Panc1 (cell line): ENCODE data around the gene ATXN7L2. TPM values are rescaled to one million over a fixed set of nuclear protein-coding genes. Genes with fewer than 3 reads are reported as not detected.

Experiments used
- ATAC-seq: fragments of 200-7000 bp; cut with Tn5 transposase; 2 replicates; pipeline ENCODE4 v1.9.1; 2020; ENCODE audit warnings: mild to moderate bottlenecking, moderate library complexity
- BruUV-seq: library from RNA; stranded (reverse); fragments of 400-500 nt; replicated peaks from 2 replicates; lab custom pipeline; 2021; lab: Mats Ljungman, UMichigan
- CTCF ChIA-PET: fragments of 300-600 bp; sonication (Branson Sonifier 250); formaldehyde crosslinking; loops from one replicate; lab custom pipeline; 2022; ENCODE audit warnings: antibody characterized with exemption; lab: Charles Lee
- POLR2A ChIA-PET: fragments of 300-600 bp; sonication (Branson Sonifier 250); formaldehyde crosslinking; loops from one replicate; lab custom pipeline; 2022; ENCODE audit warnings: antibody characterized with exemption; lab: Charles Lee
- DNase-seq: peaks from one replicate; pipeline ENCODE4 v3.0.0-alpha.2; 2010; ENCODE audit warnings: low read depth, low spot score
- H3K27ac ChIP-seq: 2 replicates; pipeline ENCODE4 v1.5.1; 2011; ENCODE audit warnings: mild to moderate bottlenecking, low read length, inconsistent platforms
- H3K27me3 ChIP-seq: fragments of 200-500 bp; sonication (Bioruptor generic); 2 replicates; pipeline ENCODE4 v1.6.0; 2014; ENCODE audit warnings: low read length, inconsistent platforms; ENCODE audit not compliant: control insufficient read depth, insufficient read depth
- H3K36me3 ChIP-seq: fragments of 200-500 bp; sonication (Bioruptor generic); 2 replicates; pipeline ENCODE4 v1.5.1; 2014; ENCODE audit warnings: inconsistent platforms, mild to moderate bottlenecking, low read length, moderate library complexity; ENCODE audit not compliant: control insufficient read depth, insufficient read depth
- H3K4me1 ChIP-seq: 2 replicates; pipeline ENCODE4 v1.5.1; 2011; ENCODE audit warnings: inconsistent platforms, mild to moderate bottlenecking, low read length, moderate library complexity; ENCODE audit not compliant: control insufficient read depth, insufficient read depth
- H3K4me3 ChIP-seq, 2 experiments: 2 replicates each; pipeline ENCODE4 v1.5.1; 2011 to 2012; ENCODE audit warnings: low read depth in 2 of 2, low read length in 2 of 2, mild to moderate bottlenecking in 2 of 2, inconsistent platforms in 1 of 2, moderate library complexity in 1 of 2
- H3K9me3 ChIP-seq: fragments of 200-500 bp; sonication (Bioruptor generic); 2 replicates; pipeline ENCODE4 v1.5.1; 2014; ENCODE audit warnings: low read depth, mild to moderate bottlenecking, inconsistent platforms, low read length, moderate library complexity; ENCODE audit not compliant: control insufficient read depth, insufficient read depth
- CTCF ChIP-seq: fragments of 450-650 bp; IDR thresholded peaks from 2 replicates; pipeline ENCODE4 v1.5.1; 2017; ENCODE audit warnings: mild to moderate bottlenecking
- POLR2AphosphoS5 ChIP-seq: IDR thresholded peaks from 2 replicates; pipeline ENCODE4 v1.6.1; 2012; ENCODE audit warnings: mild to moderate bottlenecking, low read depth, low read length, moderate library complexity
- REST ChIP-seq, 2 experiments: IDR thresholded peaks; 2 replicates each; pipeline ENCODE4 v1.6.1; 2011 to 2012; ENCODE audit warnings: low read depth in 2 of 2, control low read depth in 1 of 2, low read length in 1 of 2, mild to moderate bottlenecking in 1 of 2, moderate library complexity in 1 of 2; ENCODE audit not compliant: insufficient read depth in 1 of 2
- SIN3A ChIP-seq: IDR thresholded peaks from 2 replicates; pipeline ENCODE4 v1.6.1; 2012; ENCODE audit warnings: low read depth, mild to moderate bottlenecking, low read length, moderate library complexity, borderline replicate concordance; ENCODE audit not compliant: insufficient read depth
- TCF7L2 ChIP-seq: IDR thresholded peaks from 2 replicates; pipeline ENCODE4 v1.6.1; 2011; ENCODE audit warnings: mild to moderate bottlenecking, low read depth, low read length, inconsistent platforms
- in situ Hi-C: cut with HindIII; loops from 2 replicates; pipeline ENCODE4 v1.10.0; 2016; ENCODE audit warnings: low sequenced_read_pairs, low pct_unique_long_range_greater_than_20kb
- intact Hi-C: fragments of 100-400 bp; cut with micrococcal nuclease; formaldehyde crosslinking; loops from one replicate; pipeline ENCODE4 v1.10.0; 2022; ENCODE audit not compliant: unreplicated experiment
- total RNA-seq: library from RNA; stranded (reverse); gene quantifications from one replicate; pipeline ENCODE4 v1.2.1, GENCODE V29; 2021; ENCODE audit not compliant: unreplicated experiment

The ATXN7L2 gene
- total RNA-seq, 1 experiment from 2014 or later, result 4.9 TPM

- H3K4me1 ChIP-seq, result peaks cover 3% of the 10 kb centered on the region; the same call in 1 of the 2 replicates
- ChIA-PET POLR2A (interaction anchor here (0.7 kb wide), 1 partner anchor 139 kb away, joined by 3 read pairs; no protein-coding TSS in a partner anchor), CTCF (interaction anchor here (1.2 to 5.2 kb wide), 2 partner anchors 11 to 34 kb away, joined by 5 to 23 read pairs; partner anchors contain the start of gene AMIGO1)
- no peak overlapping the region for H3K4me3 ChIP-seq
- H3K27ac ChIP-seq, result no peak overlapping the region
- no peak for TF ChIP-seq POLR2AphosphoS5
- TF ChIP-seq CTCF, result peak; percentile 75
- TF ChIP-seq TCF7L2, result no peak
- no peak for TF ChIP-seq SIN3A
- TF ChIP-seq REST (IDR thresholded peaks at IDR 0.05; ENCODE audit: insufficient read depth in 1 of 2, low read depth in 2 of 2, low read length in 1 of 2), result no peak
- H3K27me3 ChIP-seq, result no peaks in the 10 kb centered on the region
- intact Hi-C loops (no loop called here), in situ Hi-C loops (no loop called here)
- no TSS peak for BruUV-seq
- H3K9me3 ChIP-seq, result no peaks in the 10 kb centered on the region
- ATAC-seq (no peak), DNase-seq (no peak)
- H3K36me3 ChIP-seq, result no peaks in the 10 kb centered on the region; the same call in 1 of the 2 replicates
These were observed 14.6 kb downstream of the ATXN7L2 start for GRCh38 chr1:109498161-109498801.

- Histone ChIP-seq H3K4me3 (no peak overlapping the region), H3K36me3 (no peaks in the 10 kb centered on the region; the same call in 1 of the 2 replicates), H3K9me3 (no peaks in the 10 kb centered on the region), H3K4me1 (no peaks in the 10 kb centered on the region), H3K27ac (no peak overlapping the region), H3K27me3 (no peaks in the 10 kb centered on the region)
- ATAC-seq (no peak), DNase-seq (no peak)
- POLR2A ChIA-PET, result no interaction called here
- CTCF ChIA-PET, result interaction anchor here (0.6 to 5.2 kb wide), 3 partner anchors 10 to 33 kb away, joined by 3 to 23 read pairs (median 5); partner anchors contain the start of gene AMIGO1
- in situ Hi-C loops, result no loop called here
- TF ChIP-seq SIN3A, result no peak
- BruUV-seq, result no TSS peak
- intact Hi-C loops, result no loop called here
These were observed 15.4 kb downstream of the ATXN7L2 start for GRCh38 chr1:109499081-109499480.
